Panc1 (cell line): ENCODE results near the gene PRC1. TPM values are rescaled to one million over a fixed set of nuclear protein-coding genes. Genes with fewer than 3 reads are reported as not detected.

Experiments used
- ATAC-seq: fragments of 200-7000 bp; cut with Tn5 transposase; 2 replicates; pipeline ENCODE4 v1.9.1; 2020; ENCODE audit warnings: mild to moderate bottlenecking, moderate library complexity
- BruUV-seq: library from RNA; stranded (reverse); fragments of 400-500 nt; replicated peaks from 2 replicates; lab custom pipeline; 2021; lab: Mats Ljungman, UMichigan
- CTCF ChIA-PET: fragments of 300-600 bp; sonication (Branson Sonifier 250); formaldehyde crosslinking; loops from one replicate; lab custom pipeline; 2022; ENCODE audit warnings: antibody characterized with exemption; lab: Charles Lee
- POLR2A ChIA-PET: fragments of 300-600 bp; sonication (Branson Sonifier 250); formaldehyde crosslinking; loops from one replicate; lab custom pipeline; 2022; ENCODE audit warnings: antibody characterized with exemption; lab: Charles Lee
- DNase-seq: peaks from one replicate; pipeline ENCODE4 v3.0.0-alpha.2; 2010; ENCODE audit warnings: low read depth, low spot score
- H3K27ac ChIP-seq: 2 replicates; pipeline ENCODE4 v1.5.1; 2011; ENCODE audit warnings: mild to moderate bottlenecking, low read length, inconsistent platforms
- H3K27me3 ChIP-seq: fragments of 200-500 bp; sonication (Bioruptor generic); 2 replicates; pipeline ENCODE4 v1.6.0; 2014; ENCODE audit warnings: low read length, inconsistent platforms; ENCODE audit not compliant: control insufficient read depth, insufficient read depth
- H3K36me3 ChIP-seq: fragments of 200-500 bp; sonication (Bioruptor generic); 2 replicates; pipeline ENCODE4 v1.5.1; 2014; ENCODE audit warnings: inconsistent platforms, mild to moderate bottlenecking, low read length, moderate library complexity; ENCODE audit not compliant: control insufficient read depth, insufficient read depth
- H3K4me1 ChIP-seq: 2 replicates; pipeline ENCODE4 v1.5.1; 2011; ENCODE audit warnings: inconsistent platforms, mild to moderate bottlenecking, low read length, moderate library complexity; ENCODE audit not compliant: control insufficient read depth, insufficient read depth
- H3K4me3 ChIP-seq, 2 experiments: 2 replicates each; pipeline ENCODE4 v1.5.1; 2011 to 2012; ENCODE audit warnings: low read depth in 2 of 2, low read length in 2 of 2, mild to moderate bottlenecking in 2 of 2, inconsistent platforms in 1 of 2, moderate library complexity in 1 of 2
- H3K9me3 ChIP-seq: fragments of 200-500 bp; sonication (Bioruptor generic); 2 replicates; pipeline ENCODE4 v1.5.1; 2014; ENCODE audit warnings: low read depth, mild to moderate bottlenecking, inconsistent platforms, low read length, moderate library complexity; ENCODE audit not compliant: control insufficient read depth, insufficient read depth
- POLR2AphosphoS5 ChIP-seq: IDR thresholded peaks from 2 replicates; pipeline ENCODE4 v1.6.1; 2012; ENCODE audit warnings: mild to moderate bottlenecking, low read depth, low read length, moderate library complexity
- SIN3A ChIP-seq: IDR thresholded peaks from 2 replicates; pipeline ENCODE4 v1.6.1; 2012; ENCODE audit warnings: low read depth, mild to moderate bottlenecking, low read length, moderate library complexity, borderline replicate concordance; ENCODE audit not compliant: insufficient read depth
- TCF7L2 ChIP-seq: IDR thresholded peaks from 2 replicates; pipeline ENCODE4 v1.6.1; 2011; ENCODE audit warnings: mild to moderate bottlenecking, low read depth, low read length, inconsistent platforms
- in situ Hi-C: cut with HindIII; loops from 2 replicates; pipeline ENCODE4 v1.10.0; 2016; ENCODE audit warnings: low sequenced_read_pairs, low pct_unique_long_range_greater_than_20kb
- intact Hi-C: fragments of 100-400 bp; cut with micrococcal nuclease; formaldehyde crosslinking; loops from one replicate; pipeline ENCODE4 v1.10.0; 2022; ENCODE audit not compliant: unreplicated experiment
- total RNA-seq: library from RNA; stranded (reverse); gene quantifications from one replicate; pipeline ENCODE4 v1.2.1, GENCODE V29; 2021; ENCODE audit not compliant: unreplicated experiment
- TF ChIP-seq, protein P1 (sequence below): fragments of 450-650 bp; IDR thresholded peaks from 2 replicates; pipeline ENCODE4 v1.5.1; 2017; ENCODE audit warnings: mild to moderate bottlenecking
- TF ChIP-seq, protein P2 (sequence below), 2 experiments: IDR thresholded peaks; 2 replicates each; pipeline ENCODE4 v1.6.1; 2011 to 2012; ENCODE audit warnings: low read depth in 2 of 2, control low read depth in 1 of 2, low read length in 1 of 2, mild to moderate bottlenecking in 1 of 2, moderate library complexity in 1 of 2; ENCODE audit not compliant: insufficient read depth in 1 of 2

Gene PRC1
- total RNA-seq, 1 experiment from 2014 or later: 228 TPM

DNA sequence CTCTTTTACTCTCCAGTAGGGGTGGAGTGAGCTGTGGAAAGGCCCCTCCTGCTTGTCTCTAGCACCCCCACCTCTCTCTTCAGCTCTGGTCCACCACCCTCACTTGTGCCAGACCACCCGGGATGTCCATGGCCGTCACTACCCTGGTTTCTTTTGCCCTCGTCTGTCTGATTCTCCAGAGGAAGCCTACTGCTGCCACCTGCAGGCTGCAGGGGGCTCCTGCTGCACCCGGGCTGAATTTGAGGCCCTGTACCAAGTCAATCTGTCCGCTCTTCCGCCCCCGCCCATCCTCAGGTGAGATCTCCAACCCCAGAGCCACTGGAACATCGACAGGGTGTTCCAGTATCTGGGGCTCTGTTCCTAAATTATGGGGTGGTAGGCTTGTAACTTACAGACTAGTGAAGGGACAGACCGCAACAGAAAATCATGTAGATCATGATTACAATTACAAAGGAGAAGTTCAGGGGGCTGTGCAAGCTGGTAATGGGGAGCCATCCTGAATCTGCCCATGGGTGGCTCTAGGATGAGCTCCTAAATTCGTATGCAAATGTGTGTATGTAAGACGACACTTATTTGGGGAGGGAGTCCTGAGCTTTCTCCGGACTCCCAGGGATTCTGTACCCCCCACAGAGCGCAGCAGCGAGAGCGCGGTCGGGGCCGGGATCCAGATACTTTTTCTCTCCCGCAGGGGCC lies 59.9 kb downstream of the PRC1 start:
- intact Hi-C loops: no loop called here
- Histone ChIP-seq H3K27ac (peak overlapping the region; percentile 46; the same call in 1 of the 2 replicates), H3K27me3 (no peaks in the 10 kb centered on the region), H3K9me3 (no peaks in the 10 kb centered on the region), H3K4me1 (peaks cover 26% of the 10 kb centered on the region), H3K4me3 (peak overlapping the region; percentile 81 to 82), H3K36me3 (peaks cover 2% of the 10 kb centered on the region; the same call in 1 of the 2 replicates)
- ChIA-PET POLR2A (interaction anchor here (0.5 to 0.7 kb wide), 3 partner anchors 21 to 1571 kb away, joined by 3 to 7 read pairs (median 3); no protein-coding TSS in a partner anchor), CTCF (interaction anchor here (0.5 kb wide), 1 partner anchor 452 kb away, joined by 4 read pairs; no protein-coding TSS in a partner anchor)
- ATAC-seq: peak; percentile 63
- in situ Hi-C loops: no loop called here
- no peak for DNase-seq
- TF ChIP-seq, protein P1, sequence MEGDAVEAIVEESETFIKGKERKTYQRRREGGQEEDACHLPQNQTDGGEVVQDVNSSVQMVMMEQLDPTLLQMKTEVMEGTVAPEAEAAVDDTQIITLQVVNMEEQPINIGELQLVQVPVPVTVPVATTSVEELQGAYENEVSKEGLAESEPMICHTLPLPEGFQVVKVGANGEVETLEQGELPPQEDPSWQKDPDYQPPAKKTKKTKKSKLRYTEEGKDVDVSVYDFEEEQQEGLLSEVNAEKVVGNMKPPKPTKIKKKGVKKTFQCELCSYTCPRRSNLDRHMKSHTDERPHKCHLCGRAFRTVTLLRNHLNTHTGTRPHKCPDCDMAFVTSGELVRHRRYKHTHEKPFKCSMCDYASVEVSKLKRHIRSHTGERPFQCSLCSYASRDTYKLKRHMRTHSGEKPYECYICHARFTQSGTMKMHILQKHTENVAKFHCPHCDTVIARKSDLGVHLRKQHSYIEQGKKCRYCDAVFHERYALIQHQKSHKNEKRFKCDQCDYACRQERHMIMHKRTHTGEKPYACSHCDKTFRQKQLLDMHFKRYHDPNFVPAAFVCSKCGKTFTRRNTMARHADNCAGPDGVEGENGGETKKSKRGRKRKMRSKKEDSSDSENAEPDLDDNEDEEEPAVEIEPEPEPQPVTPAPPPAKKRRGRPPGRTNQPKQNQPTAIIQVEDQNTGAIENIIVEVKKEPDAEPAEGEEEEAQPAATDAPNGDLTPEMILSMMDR: peak; percentile 97
- TF ChIP-seq, protein P2, sequence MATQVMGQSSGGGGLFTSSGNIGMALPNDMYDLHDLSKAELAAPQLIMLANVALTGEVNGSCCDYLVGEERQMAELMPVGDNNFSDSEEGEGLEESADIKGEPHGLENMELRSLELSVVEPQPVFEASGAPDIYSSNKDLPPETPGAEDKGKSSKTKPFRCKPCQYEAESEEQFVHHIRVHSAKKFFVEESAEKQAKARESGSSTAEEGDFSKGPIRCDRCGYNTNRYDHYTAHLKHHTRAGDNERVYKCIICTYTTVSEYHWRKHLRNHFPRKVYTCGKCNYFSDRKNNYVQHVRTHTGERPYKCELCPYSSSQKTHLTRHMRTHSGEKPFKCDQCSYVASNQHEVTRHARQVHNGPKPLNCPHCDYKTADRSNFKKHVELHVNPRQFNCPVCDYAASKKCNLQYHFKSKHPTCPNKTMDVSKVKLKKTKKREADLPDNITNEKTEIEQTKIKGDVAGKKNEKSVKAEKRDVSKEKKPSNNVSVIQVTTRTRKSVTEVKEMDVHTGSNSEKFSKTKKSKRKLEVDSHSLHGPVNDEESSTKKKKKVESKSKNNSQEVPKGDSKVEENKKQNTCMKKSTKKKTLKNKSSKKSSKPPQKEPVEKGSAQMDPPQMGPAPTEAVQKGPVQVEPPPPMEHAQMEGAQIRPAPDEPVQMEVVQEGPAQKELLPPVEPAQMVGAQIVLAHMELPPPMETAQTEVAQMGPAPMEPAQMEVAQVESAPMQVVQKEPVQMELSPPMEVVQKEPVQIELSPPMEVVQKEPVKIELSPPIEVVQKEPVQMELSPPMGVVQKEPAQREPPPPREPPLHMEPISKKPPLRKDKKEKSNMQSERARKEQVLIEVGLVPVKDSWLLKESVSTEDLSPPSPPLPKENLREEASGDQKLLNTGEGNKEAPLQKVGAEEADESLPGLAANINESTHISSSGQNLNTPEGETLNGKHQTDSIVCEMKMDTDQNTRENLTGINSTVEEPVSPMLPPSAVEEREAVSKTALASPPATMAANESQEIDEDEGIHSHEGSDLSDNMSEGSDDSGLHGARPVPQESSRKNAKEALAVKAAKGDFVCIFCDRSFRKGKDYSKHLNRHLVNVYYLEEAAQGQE (IDR thresholded peaks at IDR 0.05; ENCODE audit: insufficient read depth in 1 of 2, low read depth in 2 of 2, low read length in 1 of 2): no peak
- TF ChIP-seq POLR2AphosphoS5 (no peak), SIN3A (no peak), TCF7L2 (no peak)
- BruUV-seq: no TSS peak

GRCh38 chr15:90933301-90933700 lies 61.0 kb downstream of the PRC1 start:
- DNase-seq: no peak
- ChIA-PET CTCF (interaction anchor here (0.6 to 3.1 kb wide), 5 partner anchors 9 to 367 kb away, joined by 3 to 16 read pairs (median 6); partner anchors contain the start of genes FES and MAN2A2), POLR2A (no interaction called here)
- Histone ChIP-seq H3K27ac (no peak overlapping the region), H3K9me3 (no peaks in the 10 kb centered on the region), H3K36me3 (peaks cover 2% of the 10 kb centered on the region; the same call in 1 of the 2 replicates), H3K4me1 (peaks cover 29% of the 10 kb centered on the region), H3K27me3 (no peaks in the 10 kb centered on the region), H3K4me3 (no peak overlapping the region)
- intact Hi-C loops (no loop called here), in situ Hi-C loops (no loop called here)
- no peak for ATAC-seq
- TF ChIP-seq, protein P2 (IDR thresholded peaks at IDR 0.05; ENCODE audit: insufficient read depth in 1 of 2, low read depth in 2 of 2, low read length in 1 of 2): no peak
- TF ChIP-seq POLR2AphosphoS5 (no peak), SIN3A (no peak)
- TF ChIP-seq, protein P1: no peak
- no TSS peak for BruUV-seq
